ENCODE results near the gene SF3B3.

- no peak for TF ChIP-seq EZH2 (optimal IDR thresholded peaks at IDR 0.05; ENCODE audit: low read depth, low read length)
- TF ChIP-seq, protein P1, sequence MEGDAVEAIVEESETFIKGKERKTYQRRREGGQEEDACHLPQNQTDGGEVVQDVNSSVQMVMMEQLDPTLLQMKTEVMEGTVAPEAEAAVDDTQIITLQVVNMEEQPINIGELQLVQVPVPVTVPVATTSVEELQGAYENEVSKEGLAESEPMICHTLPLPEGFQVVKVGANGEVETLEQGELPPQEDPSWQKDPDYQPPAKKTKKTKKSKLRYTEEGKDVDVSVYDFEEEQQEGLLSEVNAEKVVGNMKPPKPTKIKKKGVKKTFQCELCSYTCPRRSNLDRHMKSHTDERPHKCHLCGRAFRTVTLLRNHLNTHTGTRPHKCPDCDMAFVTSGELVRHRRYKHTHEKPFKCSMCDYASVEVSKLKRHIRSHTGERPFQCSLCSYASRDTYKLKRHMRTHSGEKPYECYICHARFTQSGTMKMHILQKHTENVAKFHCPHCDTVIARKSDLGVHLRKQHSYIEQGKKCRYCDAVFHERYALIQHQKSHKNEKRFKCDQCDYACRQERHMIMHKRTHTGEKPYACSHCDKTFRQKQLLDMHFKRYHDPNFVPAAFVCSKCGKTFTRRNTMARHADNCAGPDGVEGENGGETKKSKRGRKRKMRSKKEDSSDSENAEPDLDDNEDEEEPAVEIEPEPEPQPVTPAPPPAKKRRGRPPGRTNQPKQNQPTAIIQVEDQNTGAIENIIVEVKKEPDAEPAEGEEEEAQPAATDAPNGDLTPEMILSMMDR (IDR thresholded peaks at IDR 0.05; ENCODE audit: low read length): no peak
Measured at GRCh38 chr16:70522216-70523075, 1.2 kb upstream of the SF3B3 start.
